NCI-H69 (cell line): ENCODE measurements around the gene NOS1.

Experiments used
- DNase-seq: peaks from one replicate; lab custom pipeline; 2025; lab: John Stamatoyannopoulos, UW

The NOS1 gene

GRCh38 chr12:117363953-117364486 is 2.6 kb upstream of the NOS1 start:
- DNase-seq = peak; percentile 32

GRCh38 chr12:117363056-117363662 is 1.7 kb upstream of the NOS1 start:
- DNase-seq = no peak

GRCh38 chr12:117362391-117362790 is 965 bp upstream of the NOS1 start:
- no peak for DNase-seq

GRCh38 chr12:117361905-117362304 is 479 bp upstream of the NOS1 start:
- DNase-seq = no peak

GRCh38 chr12:117360551-117361346 is 677 bp downstream of the NOS1 start:
- peak; percentile 32 for DNase-seq

- no peak for DNase-seq
Measured at GRCh38 chr12:117360222-117360550, 1.2 kb downstream of the NOS1 start.

- DNase-seq = no peak
Measured at GRCh38 chr12:117359029-117359845, 2.2 kb downstream of the NOS1 start.

- no peak for DNase-seq
Measured at GRCh38 chr12:117356048-117356447, 5.4 kb downstream of the NOS1 start.

GRCh38 chr12:117352883-117353282 is 8.5 kb downstream of the NOS1 start:
- DNase-seq = no peak

- no peak for DNase-seq
Measured at GRCh38 chr12:117352206-117352605, 9.2 kb downstream of the NOS1 start.

- DNase-seq = peak; percentile 19
Measured at GRCh38 chr12:117350140-117350539, 11.3 kb downstream of the NOS1 start.

- no peak for DNase-seq
Measured at GRCh38 chr12:117347588-117347987, 13.8 kb downstream of the NOS1 start.

- no peak for DNase-seq
Measured at GRCh38 chr12:117344716-117345115, 16.7 kb downstream of the NOS1 start.

- DNase-seq = no peak
Measured at GRCh38 chr12:117343849-117344248, 17.6 kb downstream of the NOS1 start.

GRCh38 chr12:117343296-117343695 is 18.1 kb downstream of the NOS1 start:
- peak; percentile 61 for DNase-seq

GRCh38 chr12:117342682-117343081 is 18.7 kb downstream of the NOS1 start:
- no peak for DNase-seq

GRCh38 chr12:117342247-117342646 is 19.2 kb downstream of the NOS1 start:
- DNase-seq = no peak

- no peak for DNase-seq
Measured at GRCh38 chr12:117339104-117339503, 22.3 kb downstream of the NOS1 start.

GRCh38 chr12:117334855-117335587 is 26.4 kb downstream of the NOS1 start:
- peak; percentile 19 for DNase-seq

GRCh38 chr12:117334051-117334450 is 27.4 kb downstream of the NOS1 start:
- peak; percentile 30 for DNase-seq

GRCh38 chr12:117333331-117333881 is 28.0 kb downstream of the NOS1 start:
- DNase-seq = peak; percentile 85

- DNase-seq = peak; percentile 18
Measured at GRCh38 chr12:117331691-117332090, 29.7 kb downstream of the NOS1 start.
